ENCODE measurements around the gene LCLAT1.

GRCh38 chr2:30486655-30487054 is 39.6 kb downstream of the LCLAT1 start:
- TF ChIP-seq, protein P1, sequence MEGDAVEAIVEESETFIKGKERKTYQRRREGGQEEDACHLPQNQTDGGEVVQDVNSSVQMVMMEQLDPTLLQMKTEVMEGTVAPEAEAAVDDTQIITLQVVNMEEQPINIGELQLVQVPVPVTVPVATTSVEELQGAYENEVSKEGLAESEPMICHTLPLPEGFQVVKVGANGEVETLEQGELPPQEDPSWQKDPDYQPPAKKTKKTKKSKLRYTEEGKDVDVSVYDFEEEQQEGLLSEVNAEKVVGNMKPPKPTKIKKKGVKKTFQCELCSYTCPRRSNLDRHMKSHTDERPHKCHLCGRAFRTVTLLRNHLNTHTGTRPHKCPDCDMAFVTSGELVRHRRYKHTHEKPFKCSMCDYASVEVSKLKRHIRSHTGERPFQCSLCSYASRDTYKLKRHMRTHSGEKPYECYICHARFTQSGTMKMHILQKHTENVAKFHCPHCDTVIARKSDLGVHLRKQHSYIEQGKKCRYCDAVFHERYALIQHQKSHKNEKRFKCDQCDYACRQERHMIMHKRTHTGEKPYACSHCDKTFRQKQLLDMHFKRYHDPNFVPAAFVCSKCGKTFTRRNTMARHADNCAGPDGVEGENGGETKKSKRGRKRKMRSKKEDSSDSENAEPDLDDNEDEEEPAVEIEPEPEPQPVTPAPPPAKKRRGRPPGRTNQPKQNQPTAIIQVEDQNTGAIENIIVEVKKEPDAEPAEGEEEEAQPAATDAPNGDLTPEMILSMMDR (IDR thresholded peaks at IDR 0.05): no peak
- no peak for TF ChIP-seq EZH2 (IDR thresholded peaks at IDR 0.05; ENCODE audit: borderline replicate concordance, insufficient read depth, low read depth, low read length, poor library complexity, severe bottlenecking)

Data from B cell (primary cell).